GM21786 (cell line): ENCODE data around the gene WDR82.
"Not testable (repeated sequence)": the region's sequence is repeated elsewhere in the genome, so short reads cannot be mapped to it uniquely, and the experiment has no call there.

ENCODE experiments used
- ATAC-seq: cut with Tn5 transposase; IDR thresholded peaks from one replicate; pipeline ENCODE4 v1.9.1; 2021; ENCODE audit not compliant: unreplicated experiment

The WDR82 gene

GRCh38 chr3:52289747-52290595 is 11.5 kb upstream of the WDR82 start:
- no peak for ATAC-seq

- no peak for ATAC-seq
Measured at GRCh38 chr3:52289338-52289746, 10.9 kb upstream of the WDR82 start.

GRCh38 chr3:52288674-52289073 is 10.2 kb upstream of the WDR82 start:
- ATAC-seq = no peak

GRCh38 chr3:52286777-52287110 is 8.3 kb upstream of the WDR82 start:
- no peak for ATAC-seq

GRCh38 chr3:52284051-52284450 is 5.6 kb upstream of the WDR82 start:
- not testable (repeated sequence) for ATAC-seq

GRCh38 chr3:52283306-52283705 is 4.9 kb upstream of the WDR82 start:
- no peak for ATAC-seq

- no peak for ATAC-seq
Measured at GRCh38 chr3:52281981-52282801, 3.7 kb upstream of the WDR82 start.

- no peak for ATAC-seq
Measured at GRCh38 chr3:52280050-52280461, 1.6 kb upstream of the WDR82 start.

- no peak for ATAC-seq
Measured at GRCh38 chr3:52279596-52279995, 1.1 kb upstream of the WDR82 start.

GRCh38 chr3:52277972-52278509 is 408 bp downstream of the WDR82 start:
- peak; percentile 51 for ATAC-seq

GRCh38 chr3:52277071-52277964 is 1.1 kb downstream of the WDR82 start:
- ATAC-seq = peak; percentile 36

- ATAC-seq = not testable (repeated sequence)
Measured at GRCh38 chr3:52274781-52275180, 3.7 kb downstream of the WDR82 start.

GRCh38 chr3:52272831-52273230 is 5.6 kb downstream of the WDR82 start:
- ATAC-seq = no peak

GRCh38 chr3:52272172-52272571 is 6.3 kb downstream of the WDR82 start:
- not testable (repeated sequence) for ATAC-seq

GRCh38 chr3:52270252-52270754 is 8.1 kb downstream of the WDR82 start:
- no peak for ATAC-seq

GRCh38 chr3:52269776-52270175 is 8.7 kb downstream of the WDR82 start:
- no peak for ATAC-seq

GRCh38 chr3:52268036-52268435 is 10.4 kb downstream of the WDR82 start:
- no peak for ATAC-seq

GRCh38 chr3:52265387-52265786 is 13.1 kb downstream of the WDR82 start:
- no peak for ATAC-seq

GRCh38 chr3:52262447-52262846 is 16.0 kb downstream of the WDR82 start:
- ATAC-seq = no peak

- ATAC-seq = no peak
Measured at GRCh38 chr3:52259448-52259847, 19.0 kb downstream of the WDR82 start.

- no peak for ATAC-seq
Measured at GRCh38 chr3:52259035-52259434, 19.4 kb downstream of the WDR82 start.
